Measurements from ENCODE around the gene CDH4.

CDH4 gene

GRCh38 chr20:61683721-61684120 lies 431.7 kb downstream of the CDH4 start:
- DNase-seq, result no peak

DNA sequence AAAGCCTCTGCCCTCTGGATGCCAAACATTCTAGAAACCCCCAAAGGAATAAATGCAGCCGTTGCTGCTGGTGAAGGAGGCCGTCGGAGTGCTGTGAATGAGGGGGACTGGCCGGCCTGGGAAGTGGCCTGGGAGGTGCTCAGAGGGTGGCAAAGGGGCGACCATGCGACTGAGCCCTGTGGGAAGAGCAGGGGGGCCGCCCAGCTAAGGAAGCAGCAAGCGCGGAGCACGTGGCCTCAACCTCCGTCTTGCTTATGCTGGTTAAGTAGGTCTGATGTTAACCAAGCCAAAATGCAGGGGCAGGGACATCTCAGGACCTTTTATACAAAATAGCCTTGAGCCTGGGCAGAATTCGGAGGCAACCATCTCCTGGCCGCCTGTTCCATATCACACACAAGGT lies 432.1 kb downstream of the CDH4 start:
- no peak for DNase-seq

GRCh38 chr20:61684583-61685235 lies 432.6 kb downstream of the CDH4 start:
- no peak for DNase-seq

DNA sequence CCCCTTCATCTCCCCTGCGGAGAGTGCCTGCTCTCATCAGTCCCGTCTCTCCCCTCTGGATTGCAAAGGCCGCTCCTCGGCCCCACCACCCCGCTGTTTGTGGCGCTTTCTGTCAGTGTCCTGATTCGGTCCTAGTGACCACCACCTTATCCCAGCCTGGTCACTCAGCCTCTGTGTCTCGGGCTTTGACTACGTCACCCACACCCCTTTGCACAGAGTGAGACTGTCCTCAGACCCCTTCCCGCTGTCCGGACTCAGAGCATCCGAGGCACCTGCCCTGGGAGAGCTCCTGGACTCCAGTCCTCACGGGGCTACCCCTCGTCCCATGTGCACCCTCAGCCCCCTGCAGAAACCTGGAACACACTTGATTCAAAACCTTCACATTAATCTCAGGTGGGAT lies 433.4 kb downstream of the CDH4 start:
- DNase-seq, result no peak

- DNase-seq, result no peak
Measured at GRCh38 chr20:61686051-61686936, 434.2 kb downstream of the CDH4 start.

DNA sequence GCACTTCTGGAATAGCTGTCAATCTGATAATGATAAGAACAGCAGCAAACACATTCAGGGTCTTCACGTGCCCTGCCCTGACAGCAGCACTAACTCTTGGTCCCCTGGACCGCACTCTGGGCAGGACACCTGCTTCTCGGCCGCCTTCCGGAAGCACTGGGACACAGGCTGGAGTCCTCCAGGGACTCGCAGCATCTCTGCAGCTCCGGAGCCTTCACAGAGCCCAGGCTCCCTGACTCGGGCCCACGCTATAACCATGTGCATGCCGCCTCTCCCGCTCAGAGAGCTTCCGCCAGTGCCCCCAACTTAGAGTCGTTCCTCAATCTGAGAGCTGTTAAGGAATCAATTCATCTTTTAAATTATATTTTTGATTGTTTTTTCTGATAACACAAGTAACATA lies 436.4 kb downstream of the CDH4 start:
- no peak for DNase-seq

GRCh38 chr20:61690150-61690549 lies 438.1 kb downstream of the CDH4 start:
- DNase-seq, result no peak

- DNase-seq, result no peak
Measured at GRCh38 chr20:61690993-61691838, 439.2 kb downstream of the CDH4 start.

- DNase-seq, result no peak
Measured at GRCh38 chr20:61691978-61692377, 439.9 kb downstream of the CDH4 start.

GRCh38 chr20:61692479-61692878 lies 440.4 kb downstream of the CDH4 start:
- no peak for DNase-seq

DNA sequence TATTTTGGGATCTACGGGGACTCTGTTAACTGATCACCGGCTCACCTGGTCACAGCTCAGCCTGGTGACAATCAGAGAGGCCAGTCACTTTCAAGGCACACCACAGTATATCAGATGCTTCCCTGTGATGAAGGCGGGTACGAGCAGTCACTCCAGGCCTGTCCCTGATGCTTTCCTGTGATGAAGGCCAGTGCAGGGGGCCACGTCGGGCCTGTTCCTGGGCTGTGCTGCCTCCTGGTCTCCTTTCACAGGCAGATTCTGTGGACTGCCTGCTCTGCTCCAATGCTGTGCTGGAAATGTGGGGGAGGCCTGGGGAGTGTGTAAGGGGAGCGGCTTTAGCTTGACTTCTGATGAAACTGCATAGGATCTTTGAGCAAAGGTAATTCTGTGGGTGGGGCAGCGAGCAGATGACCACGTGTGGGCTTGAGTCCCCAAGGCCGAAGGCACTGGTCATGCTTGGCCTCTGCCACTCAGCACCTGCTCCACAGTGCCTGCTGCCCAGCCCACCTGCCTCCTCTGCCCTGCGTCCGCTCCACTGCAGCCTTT lies 441.1 kb downstream of the CDH4 start:
- no peak for DNase-seq

GRCh38 chr20:61694682-61695081 lies 442.6 kb downstream of the CDH4 start:
- no peak for DNase-seq

DNA sequence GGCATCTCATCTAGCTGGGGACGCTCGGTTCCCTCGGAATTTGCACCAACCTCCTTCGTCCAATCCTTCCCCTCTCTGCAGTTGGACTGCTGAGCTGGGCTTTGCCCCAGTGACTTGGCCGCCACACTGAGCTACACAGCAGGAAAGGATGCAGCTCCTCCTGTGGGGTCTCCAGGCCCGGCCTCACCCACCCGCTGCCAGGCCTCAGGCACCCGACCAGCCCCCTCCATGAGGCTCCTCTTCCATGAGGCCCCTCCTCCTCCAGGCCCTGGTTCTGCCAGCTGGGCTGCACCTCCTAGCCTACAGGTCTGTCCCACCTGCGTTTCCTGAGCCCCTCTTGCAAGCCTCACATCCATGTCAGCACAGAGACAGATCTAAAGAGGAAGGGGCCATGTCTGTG lies 443.7 kb downstream of the CDH4 start:
- no peak for DNase-seq

GRCh38 chr20:61696181-61696735 lies 444.2 kb downstream of the CDH4 start:
- DNase-seq, result no peak

GRCh38 chr20:61697666-61698597 lies 445.9 kb downstream of the CDH4 start:
- no peak for DNase-seq

- no peak for DNase-seq
Measured at GRCh38 chr20:61698598-61699494, 446.8 kb downstream of the CDH4 start.

GRCh38 chr20:61699495-61700374 lies 447.7 kb downstream of the CDH4 start:
- no peak for DNase-seq

- DNase-seq, result no peak
Measured at GRCh38 chr20:61700595-61701140, 448.6 kb downstream of the CDH4 start.

DNA sequence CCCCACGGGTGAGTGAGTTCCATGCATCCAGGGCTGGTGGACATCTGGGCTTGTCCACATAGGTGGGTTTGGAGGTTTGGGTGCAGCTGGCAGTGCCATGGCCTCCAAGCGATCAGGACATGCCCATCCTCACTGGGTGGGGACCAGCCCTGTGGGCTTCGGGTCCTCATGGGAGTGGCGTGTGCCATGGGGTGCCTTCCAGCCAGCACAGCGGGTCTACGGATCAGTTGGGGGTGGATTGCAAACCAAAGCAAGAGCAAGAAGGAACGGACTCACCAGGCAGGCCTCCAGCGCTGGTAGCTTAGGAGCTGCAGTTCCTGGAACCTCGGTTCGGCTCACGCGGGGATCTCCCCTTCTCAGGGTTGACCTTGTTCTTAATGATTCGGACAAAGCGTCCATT lies 449.3 kb downstream of the CDH4 start:
- DNase-seq, result no peak
